Stimulated activated naive B cell treated with anti-CD40 and anti-IgM and Interleukin-4, amounts not matched to agents 10 μg/mL and 1 μg/mL and 100 μg/mL, for 72 hours (primary cell): ENCODE data around the gene AATF.

Source experiments
- ATAC-seq, 2 donors: fragments of 150-1000 bp; cut with Tn5 transposase; replicated peaks; 2 replicates each; pipeline ENCODE4 v1.10.0; 2021; ENCODE audit warnings: moderate library complexity in 1 of 2
- DNase-seq: peaks from one replicate; pipeline ENCODE4 v3.0.0; 2021
- H3K27ac Mint-ChIP-seq: one replicate; pipeline ENCODE4 v1.8.0; 2022; ENCODE audit warnings: mild to moderate bottlenecking, mixed read lengths
- H3K27me3 Mint-ChIP-seq, 2 donors: one replicate each; pipeline ENCODE4 v1.8.0; 2022; ENCODE audit warnings: mixed read lengths in 2 of 2
- H3K36me3 Mint-ChIP-seq, 2 donors: one replicate each; pipeline ENCODE4 v1.8.0; 2022; ENCODE audit warnings: mixed read lengths in 2 of 2, mild to moderate bottlenecking in 1 of 2
- H3K4me1 Mint-ChIP-seq, 2 donors: one replicate each; pipeline ENCODE4 v1.8.0; 2022; ENCODE audit warnings: mixed read lengths in 2 of 2, mild to moderate bottlenecking in 1 of 2
- H3K4me3 Mint-ChIP-seq, 2 donors: one replicate each; pipeline ENCODE4 v1.8.0; 2022; ENCODE audit warnings: mild to moderate bottlenecking in 2 of 2, mixed read lengths in 2 of 2, moderate library complexity in 1 of 2
- H3K9me3 Mint-ChIP-seq, 2 donors: one replicate each; pipeline ENCODE4 v1.8.0; 2022; ENCODE audit warnings: mixed read lengths in 2 of 2, mild to moderate bottlenecking in 1 of 2

Gene AATF

DNA sequence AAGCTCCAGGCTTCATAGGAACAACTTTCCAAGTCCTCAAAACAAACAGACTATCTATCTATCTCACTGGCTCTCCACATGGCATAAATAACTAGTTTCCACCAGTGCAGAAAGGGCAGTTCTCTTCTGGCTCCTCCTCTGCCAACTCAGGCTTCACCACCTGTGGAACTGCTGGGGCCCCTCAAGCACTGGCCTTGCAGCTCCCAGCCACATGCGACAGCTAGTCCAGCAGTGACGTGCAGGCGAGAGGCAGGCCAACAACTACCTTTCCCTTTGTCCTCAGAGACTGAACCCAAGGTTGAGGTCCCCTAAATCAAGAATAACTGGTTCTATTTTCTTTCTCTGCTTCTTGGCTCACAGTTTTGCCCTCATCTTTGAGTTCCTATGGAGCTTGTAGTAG is 137.6 kb downstream of the AATF start:
- H3K36me3 Mint-ChIP-seq = peaks cover 46 to 71% of the 10 kb centered on the region in 2 donors
- no peak for ATAC-seq
- H3K4me3 Mint-ChIP-seq = no peak overlapping the region
- no peaks in the 10 kb centered on the region for H3K27me3 Mint-ChIP-seq
- H3K27ac Mint-ChIP-seq = no peak overlapping the region
- no peak for DNase-seq
- H3K9me3 Mint-ChIP-seq = no peaks in the 10 kb centered on the region
- peaks cover 9 to 11% of the 10 kb centered on the region in 2 donors for H3K4me1 Mint-ChIP-seq

DNA sequence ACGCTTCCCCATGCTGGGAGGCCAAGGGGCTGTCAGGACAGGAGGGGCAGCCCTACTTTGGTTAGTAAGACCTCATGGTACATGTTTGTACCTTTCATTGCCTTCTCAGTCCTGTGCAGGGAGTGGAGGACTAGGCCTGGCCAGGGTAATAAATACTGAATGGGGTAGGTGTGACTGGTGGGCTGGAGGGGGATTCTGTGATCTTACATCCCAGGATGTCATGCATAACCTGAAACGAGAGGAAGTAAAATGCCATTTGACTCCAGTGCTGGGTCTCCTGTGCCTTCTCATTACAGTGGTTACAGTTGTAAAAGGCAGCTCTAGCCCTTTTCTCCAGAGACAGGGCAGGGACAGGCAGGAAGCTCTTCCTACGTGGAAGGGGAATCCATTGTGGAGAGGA is 138.2 kb downstream of the AATF start:
- H3K4me1 Mint-ChIP-seq = peaks cover 9 to 11% of the 10 kb centered on the region in 2 donors
- H3K9me3 Mint-ChIP-seq = no peaks in the 10 kb centered on the region
- no peak overlapping the region for H3K4me3 Mint-ChIP-seq

DNA sequence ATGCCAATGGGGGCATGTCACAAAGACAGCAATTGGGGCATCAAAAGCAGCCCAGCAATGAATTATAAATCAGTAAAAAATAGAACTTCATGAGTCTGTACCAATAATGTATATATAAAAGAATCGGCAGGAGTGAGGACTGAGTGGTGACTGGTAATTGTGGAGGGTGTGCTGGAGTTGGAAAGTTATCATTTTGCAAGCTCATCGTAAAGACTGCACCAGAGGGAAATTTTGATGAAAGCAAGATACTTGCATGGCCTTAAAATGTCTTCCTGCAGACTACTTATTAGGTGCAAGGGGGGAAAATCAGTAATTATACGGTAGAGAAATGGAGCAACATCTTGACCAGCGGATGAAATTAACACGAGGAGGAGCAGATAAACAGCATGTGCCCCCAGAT is 138.9 kb downstream of the AATF start:
- H3K27me3 Mint-ChIP-seq = no peaks in the 10 kb centered on the region
- H3K36me3 Mint-ChIP-seq = peaks cover 48 to 73% of the 10 kb centered on the region in 2 donors
- H3K4me1 Mint-ChIP-seq = peaks cover 9 to 11% of the 10 kb centered on the region in 2 donors
- DNase-seq = no peak
- no peak overlapping the region for H3K4me3 Mint-ChIP-seq
- no peak overlapping the region for H3K27ac Mint-ChIP-seq
- H3K9me3 Mint-ChIP-seq = no peaks in the 10 kb centered on the region
- ATAC-seq = no peak

More for the DNA sequence above, 138.2 kb downstream of the AATF start:
- Mint-ChIP-seq H3K36me3 (peaks cover 48 to 71% of the 10 kb centered on the region in 2 donors), H3K27me3 (no peaks in the 10 kb centered on the region), H3K27ac (no peak overlapping the region)
- DNase-seq = no peak
- ATAC-seq = no peak

DNA sequence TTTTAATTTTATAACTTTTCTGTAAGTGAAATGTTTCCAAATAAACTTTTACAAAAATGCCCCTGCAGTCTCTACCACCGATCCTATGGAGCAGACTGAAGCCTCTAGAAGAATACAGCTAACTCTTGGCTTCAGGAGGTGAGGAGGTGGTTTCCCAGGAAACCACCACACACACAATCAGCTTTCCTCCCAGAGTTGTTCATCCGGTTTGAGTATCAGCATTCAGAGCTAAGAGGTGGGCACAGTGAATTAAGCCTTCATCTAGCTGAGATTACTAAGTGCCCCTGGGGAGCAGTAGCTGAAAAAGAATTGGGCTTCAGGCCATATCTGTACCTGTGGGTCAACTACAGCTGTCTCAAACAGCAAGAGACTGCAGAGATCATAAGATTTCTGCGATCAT is 139.7 kb downstream of the AATF start:
- Mint-ChIP-seq H3K9me3 (no peaks in the 10 kb centered on the region), H3K4me1 (peaks cover 9 to 11% of the 10 kb centered on the region in 2 donors), H3K27ac (no peak overlapping the region), H3K36me3 (peaks cover 53 to 79% of the 10 kb centered on the region in 2 donors), H3K4me3 (no peak overlapping the region), H3K27me3 (no peaks in the 10 kb centered on the region)
- ATAC-seq (no peak), DNase-seq (no peak)

DNA sequence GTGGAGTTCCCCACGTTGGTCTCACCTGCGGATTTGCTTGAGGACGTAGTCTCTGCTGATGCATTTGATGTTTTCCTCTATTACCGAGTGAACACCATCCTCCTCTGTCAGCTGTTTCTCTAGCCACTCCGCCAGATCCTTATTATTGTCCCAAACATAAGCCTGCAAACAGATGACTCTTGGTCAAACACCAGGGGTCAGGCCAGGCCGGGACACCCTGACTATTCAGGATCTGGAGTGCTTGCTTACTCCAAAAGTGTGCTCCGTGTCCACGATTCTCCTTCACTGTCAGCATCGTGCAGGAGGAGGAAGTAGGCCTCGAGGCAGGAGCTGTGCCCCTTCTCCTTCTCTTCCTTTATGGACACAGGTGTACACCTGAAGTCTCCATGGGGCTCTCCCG is 140.2 kb downstream of the AATF start:
- ATAC-seq = no peak
- DNase-seq = no peak
- Mint-ChIP-seq H3K4me3 (no peak overlapping the region), H3K9me3 (no peaks in the 10 kb centered on the region), H3K27ac (no peak overlapping the region), H3K36me3 (peaks cover 54 to 81% of the 10 kb centered on the region in 2 donors), H3K27me3 (no peaks in the 10 kb centered on the region), H3K4me1 (peaks cover 9 to 11% of the 10 kb centered on the region in 2 donors)

DNA sequence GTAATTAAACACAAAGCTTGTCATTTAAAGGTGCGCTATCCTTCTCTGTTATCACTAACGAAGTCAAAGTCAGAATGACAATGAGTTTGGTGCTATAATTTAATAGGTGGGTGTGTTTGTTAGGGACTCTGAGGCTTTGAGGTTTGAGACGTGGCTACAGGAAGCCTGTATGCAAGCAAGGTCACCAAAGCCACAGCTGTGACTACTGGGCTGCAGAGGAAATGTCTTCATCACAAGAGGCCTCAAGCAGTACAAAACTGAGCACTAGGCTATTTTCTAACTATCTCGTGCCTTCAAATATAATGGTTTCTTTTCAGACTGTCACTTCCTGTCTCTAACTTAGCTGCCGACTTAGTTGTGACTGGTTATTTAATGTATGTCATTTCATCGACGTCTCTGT is 141.2 kb downstream of the AATF start:
- Mint-ChIP-seq H3K4me1 (peaks cover 9 to 11% of the 10 kb centered on the region in 2 donors), H3K27ac (peak overlapping the region; percentile 31), H3K27me3 (no peaks in the 10 kb centered on the region), H3K36me3 (peaks cover 51 to 82% of the 10 kb centered on the region in 2 donors), H3K9me3 (no peaks in the 10 kb centered on the region), H3K4me3 (no peak overlapping the region)
- DNase-seq (no peak), ATAC-seq (peak; percentile 38 to 57)

DNA sequence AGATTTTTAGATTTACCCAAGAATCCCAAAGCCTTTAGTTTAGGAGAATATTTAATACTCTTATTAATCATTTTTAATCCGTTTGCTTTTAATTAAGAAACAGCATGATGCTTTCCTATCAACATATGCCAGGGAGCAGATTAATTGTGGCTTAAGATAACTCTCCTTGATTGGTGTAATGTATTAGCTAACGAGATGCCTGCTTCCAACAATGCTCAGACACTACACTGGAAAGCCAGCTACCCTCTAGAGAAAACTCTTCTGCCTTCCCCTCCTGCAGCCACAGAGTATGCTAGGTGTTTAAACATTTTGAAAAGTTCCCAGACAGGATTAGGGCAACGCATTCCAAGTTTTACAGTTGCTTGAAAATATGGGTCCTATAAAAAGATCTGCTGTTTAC is 142.2 kb downstream of the AATF start:
- peaks cover 50 to 82% of the 10 kb centered on the region in 2 donors for H3K36me3 Mint-ChIP-seq
- no peak overlapping the region for H3K4me3 Mint-ChIP-seq
- no peaks in the 10 kb centered on the region for H3K9me3 Mint-ChIP-seq
- no peak overlapping the region for H3K27ac Mint-ChIP-seq
- no peaks in the 10 kb centered on the region for H3K27me3 Mint-ChIP-seq
- DNase-seq = no peak
- no peak for ATAC-seq
- H3K4me1 Mint-ChIP-seq = peaks cover 9 to 11% of the 10 kb centered on the region in 2 donors

DNA sequence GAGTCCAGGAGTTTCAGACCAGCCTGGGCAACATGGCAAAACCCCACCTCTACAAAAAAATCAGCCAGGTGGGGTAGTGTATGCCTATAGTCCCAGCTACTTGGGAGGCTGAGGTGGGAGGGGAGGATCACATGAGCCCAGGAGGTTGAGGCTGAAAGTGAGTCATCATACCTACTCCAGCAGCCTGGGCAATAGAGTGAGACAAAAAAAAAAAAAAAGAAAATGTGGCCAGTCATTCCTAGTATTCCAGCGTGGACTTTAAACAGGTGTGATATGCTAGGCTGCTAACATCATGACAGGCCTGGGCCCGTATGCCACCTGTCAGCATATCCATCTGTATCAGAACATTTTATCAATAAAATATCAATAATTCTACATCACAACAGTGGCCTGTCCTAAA is 143.3 kb downstream of the AATF start:
- Mint-ChIP-seq H3K27me3 (no peaks in the 10 kb centered on the region), H3K27ac (no peak overlapping the region), H3K36me3 (peaks cover 51 to 84% of the 10 kb centered on the region in 2 donors), H3K4me3 (no peak overlapping the region), H3K9me3 (no peaks in the 10 kb centered on the region), H3K4me1 (peaks cover 9 to 11% of the 10 kb centered on the region in 2 donors)
- ATAC-seq (no peak), DNase-seq (no peak)

DNA sequence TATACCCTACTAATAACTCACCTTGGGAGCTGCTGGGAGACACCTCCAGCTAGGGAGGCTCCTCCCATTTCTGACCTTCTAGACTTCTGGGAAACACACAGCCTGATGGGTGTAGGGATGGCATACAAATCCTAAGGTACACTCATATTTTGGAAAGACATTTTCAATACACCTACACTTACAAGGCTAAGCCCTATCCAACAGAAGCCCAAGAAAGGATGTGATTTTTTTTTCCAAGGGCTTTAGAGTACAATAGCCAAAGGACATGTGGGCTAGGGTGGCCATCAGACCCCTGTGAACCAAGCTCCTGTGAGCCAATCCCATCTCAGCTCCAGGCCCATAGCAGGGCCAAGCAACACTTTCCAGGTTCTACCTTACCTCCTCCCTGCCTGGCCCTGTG is 143.9 kb downstream of the AATF start:
- ATAC-seq (no peak), DNase-seq (no peak)
- Mint-ChIP-seq H3K4me1 (peaks cover 9 to 11% of the 10 kb centered on the region in 2 donors), H3K27ac (peak overlapping the region; percentile 42), H3K27me3 (no peaks in the 10 kb centered on the region), H3K9me3 (no peaks in the 10 kb centered on the region), H3K36me3 (peaks cover 49 to 83% of the 10 kb centered on the region in 2 donors), H3K4me3 (no peak overlapping the region)

DNA sequence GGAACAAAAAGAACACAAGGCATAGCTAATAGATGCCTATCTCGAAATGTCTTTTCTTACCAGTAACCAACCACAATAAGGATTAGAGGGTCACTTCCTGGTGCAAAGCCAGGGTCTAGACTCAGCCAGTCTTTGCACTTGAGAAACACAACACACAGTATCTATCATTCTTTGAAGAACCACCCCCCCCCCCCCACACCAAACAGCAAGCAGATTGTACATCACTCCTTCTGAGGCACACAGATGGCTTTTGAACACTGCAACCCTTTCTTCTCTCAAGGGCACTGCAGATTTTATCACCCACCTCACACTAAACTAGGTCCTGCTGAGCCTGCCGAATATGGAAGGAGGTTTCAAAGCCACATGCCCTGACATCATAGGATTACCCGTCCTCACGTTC is 145.6 kb downstream of the AATF start:
- peaks cover 45 to 84% of the 10 kb centered on the region in 2 donors for H3K36me3 Mint-ChIP-seq
- ATAC-seq = no peak
- H3K27ac Mint-ChIP-seq = no peak overlapping the region
- no peak overlapping the region for H3K4me3 Mint-ChIP-seq
- H3K4me1 Mint-ChIP-seq = peaks cover 9% of the 10 kb centered on the region in 2 donors
- H3K27me3 Mint-ChIP-seq = no peaks in the 10 kb centered on the region
- DNase-seq = no peak
- no peaks in the 10 kb centered on the region for H3K9me3 Mint-ChIP-seq

DNA sequence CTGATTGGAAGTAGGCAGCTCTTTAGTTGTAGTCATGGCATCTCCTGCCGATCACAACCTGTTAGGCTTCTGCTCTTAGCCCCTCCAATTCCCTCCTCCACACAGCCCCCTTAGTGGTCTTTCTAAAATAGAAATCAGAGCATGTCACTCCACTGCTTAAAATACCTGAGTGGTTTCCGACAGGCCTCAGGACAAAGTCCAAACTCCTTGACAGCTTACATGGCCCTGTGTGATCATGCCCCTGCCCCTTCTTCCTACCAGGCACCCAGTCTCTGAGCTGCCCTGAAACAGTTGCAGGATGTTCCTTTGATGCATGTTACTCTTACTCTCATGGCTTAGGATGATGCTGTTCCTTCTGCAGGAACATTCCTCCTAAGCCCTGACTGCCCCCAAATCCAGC is 147.3 kb downstream of the AATF start:
- Mint-ChIP-seq H3K9me3 (no peaks in the 10 kb centered on the region), H3K27ac (no peak overlapping the region), H3K27me3 (no peaks in the 10 kb centered on the region), H3K4me3 (no peak overlapping the region), H3K4me1 (no peaks in the 10 kb centered on the region), H3K36me3 (peaks cover 44 to 80% of the 10 kb centered on the region in 2 donors)
- DNase-seq (no peak), ATAC-seq (no peak)

DNA sequence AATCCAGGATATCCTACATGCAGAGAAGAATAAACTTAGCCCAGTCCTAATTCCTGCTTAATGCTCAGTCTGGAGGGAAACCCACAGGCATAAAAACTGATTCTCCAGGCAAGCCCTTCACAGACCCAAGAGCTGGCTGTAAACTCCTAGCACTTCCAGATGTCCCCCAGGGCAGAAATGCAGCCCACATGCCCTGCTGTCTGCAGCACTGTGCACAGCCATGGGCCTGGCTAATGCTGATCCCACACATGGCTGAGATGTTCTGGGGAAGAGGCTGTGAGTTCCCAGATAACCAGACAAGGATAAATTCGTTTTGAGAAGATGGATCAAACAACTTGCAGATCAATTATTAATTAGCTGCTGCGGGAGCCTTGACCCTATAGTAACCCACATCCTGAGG is 148.4 kb downstream of the AATF start:
- Mint-ChIP-seq H3K4me3 (no peak overlapping the region), H3K27me3 (no peaks in the 10 kb centered on the region), H3K36me3 (peaks cover 45 to 83% of the 10 kb centered on the region in 2 donors), H3K4me1 (no peaks in the 10 kb centered on the region), H3K9me3 (no peaks in the 10 kb centered on the region), H3K27ac (no peak overlapping the region)
- DNase-seq (no peak), ATAC-seq (no peak)

DNA sequence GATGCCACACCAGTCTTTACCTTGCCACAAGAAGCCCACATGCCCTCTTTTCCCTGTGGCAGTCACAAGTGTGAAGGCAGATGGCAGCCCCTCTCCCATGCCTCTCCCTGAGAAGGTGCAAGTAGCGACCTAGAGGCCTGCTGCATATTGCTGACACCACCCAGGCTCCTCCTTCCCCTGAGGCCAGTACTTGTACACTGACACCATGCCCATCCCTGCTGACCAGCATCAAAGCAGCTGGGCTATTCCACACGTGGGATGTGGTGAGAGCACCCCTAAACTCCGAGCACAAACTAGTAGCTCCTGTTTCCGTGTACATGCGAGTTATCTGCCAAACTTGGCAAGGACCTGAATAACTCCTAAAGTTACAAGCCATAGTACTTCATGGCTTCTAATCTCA is 149.4 kb downstream of the AATF start:
- no peak overlapping the region for H3K27ac Mint-ChIP-seq

DNA sequence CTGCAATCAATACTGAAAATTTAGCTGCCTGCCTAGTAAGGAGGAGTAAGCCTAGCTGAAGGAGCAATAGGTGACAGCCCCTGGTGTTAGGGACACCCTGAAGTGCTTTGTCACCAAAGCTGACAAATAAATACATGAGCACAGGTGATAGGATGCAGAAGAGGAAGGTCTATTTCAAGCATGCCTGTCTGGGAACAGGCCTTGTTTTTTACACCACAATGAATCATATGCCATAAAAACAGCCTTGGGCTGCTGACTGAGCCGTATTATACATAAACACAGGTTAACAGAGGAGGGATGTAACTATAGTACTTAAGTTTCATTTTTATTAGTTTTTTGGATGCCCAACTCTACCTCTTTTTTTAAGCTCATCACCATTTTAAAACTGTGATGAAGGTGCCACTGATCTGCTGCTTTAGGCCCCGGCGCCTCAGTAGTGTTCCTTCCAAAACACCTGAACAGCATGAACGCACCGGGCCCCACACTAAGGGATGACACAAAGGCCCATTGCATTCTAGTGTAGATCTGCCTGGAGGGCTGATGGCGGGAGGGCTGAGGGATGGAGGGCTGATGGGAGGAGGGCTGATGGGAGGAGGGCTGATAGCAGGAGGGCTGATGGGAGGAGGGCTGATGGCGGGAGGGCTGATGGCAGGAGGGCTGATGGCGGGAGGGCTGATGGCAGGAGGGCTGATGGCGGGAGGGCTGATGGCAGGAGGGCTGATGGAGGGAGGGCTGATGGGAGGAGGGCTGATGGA is 150.3 kb downstream of the AATF start:
- H3K9me3 Mint-ChIP-seq = no peaks in the 10 kb centered on the region
- H3K27me3 Mint-ChIP-seq = no peaks in the 10 kb centered on the region
- DNase-seq = no peak
- H3K4me1 Mint-ChIP-seq = no peaks in the 10 kb centered on the region
- H3K27ac Mint-ChIP-seq = no peak overlapping the region
- no peak for ATAC-seq
- peaks cover 42 to 70% of the 10 kb centered on the region in 2 donors for H3K36me3 Mint-ChIP-seq
- H3K4me3 Mint-ChIP-seq = no peak overlapping the region

More for the DNA sequence above, 149.4 kb downstream of the AATF start:
- DNase-seq = no peak
- ATAC-seq = no peak
- no peaks in the 10 kb centered on the region for H3K4me1 Mint-ChIP-seq
- H3K27me3 Mint-ChIP-seq = no peaks in the 10 kb centered on the region
- H3K9me3 Mint-ChIP-seq = no peaks in the 10 kb centered on the region
- no peak overlapping the region for H3K4me3 Mint-ChIP-seq
- peaks cover 41 to 76% of the 10 kb centered on the region in 2 donors for H3K36me3 Mint-ChIP-seq

DNA sequence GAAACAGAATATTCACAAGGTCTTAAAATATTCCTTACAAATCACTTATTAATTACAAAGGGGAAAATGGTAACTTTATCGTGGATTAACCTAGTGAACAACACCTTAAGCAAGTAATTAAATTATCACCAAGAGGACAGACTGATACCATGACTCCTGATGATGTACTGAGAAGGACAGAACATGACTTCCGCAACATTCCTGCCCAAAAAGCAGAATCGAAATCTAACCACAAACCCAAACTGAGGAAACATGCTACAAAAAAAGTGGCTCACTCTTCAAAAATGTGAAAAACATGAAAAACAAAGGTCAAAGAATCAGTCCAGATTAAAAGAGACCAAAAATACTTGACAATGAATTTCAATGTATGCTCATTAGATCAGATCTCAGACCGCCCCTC is 151.5 kb downstream of the AATF start:
- H3K27me3 Mint-ChIP-seq = no peaks in the 10 kb centered on the region
- H3K27ac Mint-ChIP-seq = no peak overlapping the region
- H3K4me3 Mint-ChIP-seq = no peak overlapping the region
- DNase-seq (no peak), ATAC-seq (no peak)
- peaks cover 40 to 67% of the 10 kb centered on the region in 2 donors for H3K36me3 Mint-ChIP-seq
- H3K9me3 Mint-ChIP-seq = no peaks in the 10 kb centered on the region
- no peaks in the 10 kb centered on the region for H3K4me1 Mint-ChIP-seq
